Loucy (cell line): ENCODE results near the gene WNK1.

Source experiments
- H2AFZ ChIP-seq: fragments of 200-600 bp; sonication (generic); 2 replicates; pipeline ENCODE4 v1.6.0; 2016; ENCODE audit warnings: antibody characterized with exemption, mild to moderate bottlenecking, low read length, moderate library complexity
- H3F3A ChIP-seq: fragments of 200-600 bp; 2 replicates; pipeline ENCODE4 v1.6.0; 2016; ENCODE audit warnings: antibody characterized with exemption, low read depth, mild to moderate bottlenecking
- H3K27me3 ChIP-seq: fragments of 200-600 bp; sonication (generic); 2 replicates; pipeline ENCODE4 v1.6.1; 2014; ENCODE audit warnings: low read length, mild to moderate bottlenecking; ENCODE audit not compliant: insufficient read depth, poor library complexity, severe bottlenecking
- H3K36me3 ChIP-seq: fragments of 200-600 bp; sonication (generic); 2 replicates; pipeline ENCODE4 v1.6.1; 2016; ENCODE audit warnings: low read length; ENCODE audit not compliant: insufficient read depth
- H3K4me1 ChIP-seq: fragments of 200-600 bp; sonication (generic); 2 replicates; pipeline ENCODE4 v1.5.1; 2014; ENCODE audit warnings: low read length, mild to moderate bottlenecking; ENCODE audit not compliant: insufficient read depth, poor library complexity, severe bottlenecking
- H3K4me2 ChIP-seq: fragments of 200-600 bp; sonication (generic); 2 replicates; pipeline ENCODE4 v1.6.0; 2014; ENCODE audit warnings: antibody characterized with exemption, low read length, low read depth, mild to moderate bottlenecking; ENCODE audit not compliant: poor library complexity, severe bottlenecking
- H3K4me3 ChIP-seq: fragments of 200-600 bp; sonication (generic); 2 replicates; pipeline ENCODE4 v1.5.1; 2014; ENCODE audit warnings: low read length, mild to moderate bottlenecking, mixed read lengths; ENCODE audit not compliant: poor library complexity, severe bottlenecking
- H3K79me2 ChIP-seq: fragments of 200-600 bp; sonication (generic); 2 replicates; pipeline ENCODE4 v1.6.1; 2014; ENCODE audit warnings: low read length; ENCODE audit not compliant: insufficient read depth
- H3K9ac ChIP-seq: fragments of 200-600 bp; sonication (generic); 2 replicates; pipeline ENCODE4 v1.6.0; 2014; ENCODE audit warnings: mild to moderate bottlenecking, low read depth, low read length, moderate library complexity; ENCODE audit not compliant: poor library complexity, severe bottlenecking
- H3K9me2 ChIP-seq: fragments of 200-600 bp; sonication (generic); replicated peaks from 2 replicates; pipeline ENCODE4 v1.6.1; 2016; ENCODE audit warnings: low read depth, low read length, mixed read lengths
- H3K9me3 ChIP-seq: fragments of 200-600 bp; sonication (generic); 2 replicates; pipeline ENCODE4 v1.6.1; 2014; ENCODE audit warnings: mild to moderate bottlenecking, antibody characterized with exemption, low read length, low read depth; ENCODE audit not compliant: insufficient read depth
- H4K20me1 ChIP-seq: fragments of 200-600 bp; sonication (generic); 2 replicates; pipeline ENCODE4 v1.6.0; 2014; ENCODE audit warnings: antibody characterized with exemption, low read length, mild to moderate bottlenecking; ENCODE audit not compliant: insufficient read depth, poor library complexity, severe bottlenecking
- EZH2phosphoT487 ChIP-seq: fragments of 200-600 bp; IDR thresholded peaks from 2 replicates; pipeline ENCODE4 v1.6.1; 2018; ENCODE audit warnings: antibody characterized with exemption, mild to moderate bottlenecking, moderate library complexity, borderline replicate concordance
- TF ChIP-seq, protein P1 (sequence below): fragments of 200-600 bp; sonication (generic); conservative IDR thresholded peaks from 2 replicates; pipeline ENCODE4 v1.5.1; 2014; ENCODE audit warnings: mild to moderate bottlenecking, antibody characterized with exemption, low read length

The WNK1 gene

DNA sequence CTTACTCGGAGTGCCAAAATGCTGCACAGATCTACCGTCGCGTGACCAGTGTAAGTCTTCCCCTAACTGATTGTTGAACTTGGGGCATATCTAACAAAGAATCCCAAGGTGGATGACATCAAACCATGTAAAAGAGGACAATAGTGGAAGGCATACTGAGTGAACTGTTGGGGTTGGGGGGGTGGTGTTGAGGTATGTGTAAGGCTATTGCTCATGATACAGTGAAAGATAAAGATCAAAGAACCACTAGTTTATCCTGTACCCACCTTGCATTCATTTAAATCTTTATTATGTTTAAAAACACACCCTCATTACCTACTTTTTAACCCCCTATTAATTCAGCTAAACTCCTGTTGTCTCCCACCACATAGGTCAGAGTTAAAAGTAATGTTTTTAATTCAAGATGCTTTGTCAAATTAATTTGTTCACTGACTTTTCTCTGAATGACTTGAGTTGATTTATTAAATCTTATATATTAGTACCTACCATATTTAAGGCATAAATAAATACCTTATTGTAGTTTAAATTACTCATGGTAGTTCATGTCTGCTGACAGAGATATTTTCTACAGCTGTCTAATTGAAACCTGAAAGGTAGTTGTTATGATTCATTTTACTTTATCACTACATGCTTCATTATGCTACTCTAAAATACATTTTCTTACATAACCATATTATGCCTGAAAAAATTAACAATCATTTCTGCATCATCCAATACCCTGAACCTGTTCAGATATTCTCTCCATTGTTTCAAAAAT is 77.9 kb downstream of the WNK1 start:
- H2AFZ ChIP-seq, result no peak overlapping the region
- H3K36me3 ChIP-seq, result peaks cover 78% of the 10 kb centered on the region
- no peaks in the 10 kb centered on the region for H3F3A ChIP-seq
- TF ChIP-seq, protein P1, sequence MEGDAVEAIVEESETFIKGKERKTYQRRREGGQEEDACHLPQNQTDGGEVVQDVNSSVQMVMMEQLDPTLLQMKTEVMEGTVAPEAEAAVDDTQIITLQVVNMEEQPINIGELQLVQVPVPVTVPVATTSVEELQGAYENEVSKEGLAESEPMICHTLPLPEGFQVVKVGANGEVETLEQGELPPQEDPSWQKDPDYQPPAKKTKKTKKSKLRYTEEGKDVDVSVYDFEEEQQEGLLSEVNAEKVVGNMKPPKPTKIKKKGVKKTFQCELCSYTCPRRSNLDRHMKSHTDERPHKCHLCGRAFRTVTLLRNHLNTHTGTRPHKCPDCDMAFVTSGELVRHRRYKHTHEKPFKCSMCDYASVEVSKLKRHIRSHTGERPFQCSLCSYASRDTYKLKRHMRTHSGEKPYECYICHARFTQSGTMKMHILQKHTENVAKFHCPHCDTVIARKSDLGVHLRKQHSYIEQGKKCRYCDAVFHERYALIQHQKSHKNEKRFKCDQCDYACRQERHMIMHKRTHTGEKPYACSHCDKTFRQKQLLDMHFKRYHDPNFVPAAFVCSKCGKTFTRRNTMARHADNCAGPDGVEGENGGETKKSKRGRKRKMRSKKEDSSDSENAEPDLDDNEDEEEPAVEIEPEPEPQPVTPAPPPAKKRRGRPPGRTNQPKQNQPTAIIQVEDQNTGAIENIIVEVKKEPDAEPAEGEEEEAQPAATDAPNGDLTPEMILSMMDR, result no peak
- no peak for TF ChIP-seq EZH2phosphoT487
- H4K20me1 ChIP-seq, result peaks cover 55% of the 10 kb centered on the region
- no peaks in the 10 kb centered on the region for H3K9me2 ChIP-seq
- peaks cover 70% of the 10 kb centered on the region for H3K79me2 ChIP-seq
- H3K9ac ChIP-seq, result no peak overlapping the region
- H3K4me1 ChIP-seq, result no peaks in the 10 kb centered on the region
- H3K4me2 ChIP-seq, result no peak overlapping the region
- H3K4me3 ChIP-seq, result no peak overlapping the region
- no peaks in the 10 kb centered on the region for H3K9me3 ChIP-seq
- H3K27me3 ChIP-seq, result no peaks in the 10 kb centered on the region

DNA sequence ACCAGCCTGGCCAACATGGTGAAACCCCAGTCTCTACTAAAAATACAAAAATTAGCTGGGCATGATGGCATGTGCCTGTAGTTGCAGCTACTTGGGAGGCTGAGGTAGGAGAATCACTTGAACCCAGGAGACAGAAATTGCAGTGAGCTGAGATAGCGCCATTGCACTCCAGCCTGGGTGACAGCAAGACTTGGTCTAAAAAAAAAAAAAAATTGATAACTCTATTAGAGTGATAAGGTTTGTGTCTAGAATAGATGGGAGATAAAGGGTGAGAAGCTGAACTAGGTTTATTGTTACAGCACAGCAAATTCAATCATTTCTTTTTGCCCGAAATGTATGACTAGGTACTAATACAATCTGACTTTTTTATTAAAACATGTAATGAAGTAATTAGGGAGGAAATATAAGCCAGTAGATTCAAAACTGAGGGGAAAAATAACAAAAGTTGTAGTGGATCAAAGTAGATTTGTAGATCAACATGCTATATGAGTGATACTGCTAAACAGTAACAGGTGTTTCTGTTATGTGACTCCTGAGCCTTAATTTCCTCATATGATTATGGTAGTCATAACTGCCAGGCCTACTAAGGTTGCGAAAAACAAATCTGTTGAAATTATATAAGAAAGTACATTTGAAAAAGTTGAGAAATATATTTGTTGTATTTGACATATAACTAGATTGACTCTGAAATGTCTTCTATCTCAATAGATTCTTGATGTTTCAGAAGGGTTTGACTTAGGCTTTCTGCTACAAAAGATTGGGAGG is 83.6 kb downstream of the WNK1 start:
- H3K9me2 ChIP-seq, result no peaks in the 10 kb centered on the region
- TF ChIP-seq, protein P1, result no peak
- TF ChIP-seq EZH2phosphoT487, result no peak
- peaks cover 76% of the 10 kb centered on the region for H3K79me2 ChIP-seq
- no peak overlapping the region for H3K4me2 ChIP-seq
- no peak overlapping the region for H3K4me3 ChIP-seq
- no peaks in the 10 kb centered on the region for H3K27me3 ChIP-seq
- peaks cover 50% of the 10 kb centered on the region for H4K20me1 ChIP-seq
- H3K9ac ChIP-seq, result no peak overlapping the region
- no peak overlapping the region for H2AFZ ChIP-seq
- no peaks in the 10 kb centered on the region for H3K4me1 ChIP-seq
- H3K9me3 ChIP-seq, result no peaks in the 10 kb centered on the region
- H3K36me3 ChIP-seq, result peaks cover 77% of the 10 kb centered on the region
- H3F3A ChIP-seq, result no peaks in the 10 kb centered on the region

- Histone ChIP-seq H3K4me3 (no peak overlapping the region), H3K4me1 (no peaks in the 10 kb centered on the region), H2AFZ (no peak overlapping the region), H3K36me3 (peaks cover 82% of the 10 kb centered on the region; the same call in 1 of the 2 replicates), H3K9me2 (no peaks in the 10 kb centered on the region), H3K9ac (no peak overlapping the region), H3K9me3 (no peaks in the 10 kb centered on the region), H3K79me2 (peaks cover 83% of the 10 kb centered on the region), H3F3A (no peaks in the 10 kb centered on the region), H3K27me3 (no peaks in the 10 kb centered on the region), H3K4me2 (no peak overlapping the region), H4K20me1 (peaks cover 52% of the 10 kb centered on the region)
- no peak for TF ChIP-seq EZH2phosphoT487
- TF ChIP-seq, protein P1, result no peak
Observed at GRCh38 chr12:836952-837351, 84.6 kb downstream of the WNK1 start.
